IMR-90 (cell line): ENCODE measurements around the gene ACOD1.
"Not testable (repeated sequence)": the region's sequence is repeated elsewhere in the genome, so short reads cannot be mapped to it uniquely, and the experiment has no call there.

ENCODE experiments used
- CEBPB ChIP-seq: IDR thresholded peaks from 2 replicates; pipeline ENCODE4 v1.6.1; 2012; ENCODE audit warnings: low read depth, low read length, improper control_type of control experiment
- CHD1 ChIP-seq: IDR thresholded peaks from 2 replicates; pipeline ENCODE4 v1.6.1; 2012; ENCODE audit warnings: low read depth, low read length, improper control_type of control experiment
- FOS ChIP-seq: fragments of 150-350 bp; IDR thresholded peaks from 2 replicates; pipeline ENCODE4 v1.6.1; 2016; ENCODE audit warnings: low read depth, low read length
- MAZ ChIP-seq: IDR thresholded peaks from 2 replicates; pipeline ENCODE4 v1.6.1; 2012; ENCODE audit warnings: low read depth, mild to moderate bottlenecking, low read length, improper control_type of control experiment, moderate library complexity, borderline replicate concordance
- NFE2L2 ChIP-seq: fragments of 150-350 bp; IDR thresholded peaks from 2 replicates; pipeline ENCODE4 v1.6.1; 2016; ENCODE audit warnings: low read depth, mild to moderate bottlenecking, low read length
- POLR2A ChIP-seq: IDR thresholded peaks from 2 replicates; pipeline ENCODE4 v1.6.1; 2012; ENCODE audit warnings: mild to moderate bottlenecking, low read depth, low read length
- RAD21 ChIP-seq: IDR thresholded peaks from 2 replicates; pipeline ENCODE4 v1.6.1; 2012; ENCODE audit warnings: low read length, improper control_type of control experiment
- RCOR1 ChIP-seq: IDR thresholded peaks from 2 replicates; pipeline ENCODE4 v1.6.1; 2012; ENCODE audit warnings: mild to moderate bottlenecking, low read length, improper control_type of control experiment; ENCODE audit not compliant: insufficient replicate concordance
- RFX5 ChIP-seq: IDR thresholded peaks from 2 replicates; pipeline ENCODE4 v1.8.0; 2012; ENCODE audit warnings: low read depth, mild to moderate bottlenecking, low read length, moderate library complexity
- SMC3 ChIP-seq: fragments of 150-350 bp; IDR thresholded peaks from 2 replicates; pipeline ENCODE4 v1.6.1; 2016; ENCODE audit warnings: low read depth, mild to moderate bottlenecking, antibody characterized with exemption, low read length, moderate library complexity
- TF ChIP-seq, protein P1 (sequence below): conservative IDR thresholded peaks from 2 replicates; pipeline ENCODE4 v1.5.1; 2012; ENCODE audit warnings: mild to moderate bottlenecking, low read depth, low read length, improper control_type of control experiment

GRCh38 chr13:76899066-76899465 lies 49.2 kb upstream of the ACOD1 start:
- TF ChIP-seq, protein P1, sequence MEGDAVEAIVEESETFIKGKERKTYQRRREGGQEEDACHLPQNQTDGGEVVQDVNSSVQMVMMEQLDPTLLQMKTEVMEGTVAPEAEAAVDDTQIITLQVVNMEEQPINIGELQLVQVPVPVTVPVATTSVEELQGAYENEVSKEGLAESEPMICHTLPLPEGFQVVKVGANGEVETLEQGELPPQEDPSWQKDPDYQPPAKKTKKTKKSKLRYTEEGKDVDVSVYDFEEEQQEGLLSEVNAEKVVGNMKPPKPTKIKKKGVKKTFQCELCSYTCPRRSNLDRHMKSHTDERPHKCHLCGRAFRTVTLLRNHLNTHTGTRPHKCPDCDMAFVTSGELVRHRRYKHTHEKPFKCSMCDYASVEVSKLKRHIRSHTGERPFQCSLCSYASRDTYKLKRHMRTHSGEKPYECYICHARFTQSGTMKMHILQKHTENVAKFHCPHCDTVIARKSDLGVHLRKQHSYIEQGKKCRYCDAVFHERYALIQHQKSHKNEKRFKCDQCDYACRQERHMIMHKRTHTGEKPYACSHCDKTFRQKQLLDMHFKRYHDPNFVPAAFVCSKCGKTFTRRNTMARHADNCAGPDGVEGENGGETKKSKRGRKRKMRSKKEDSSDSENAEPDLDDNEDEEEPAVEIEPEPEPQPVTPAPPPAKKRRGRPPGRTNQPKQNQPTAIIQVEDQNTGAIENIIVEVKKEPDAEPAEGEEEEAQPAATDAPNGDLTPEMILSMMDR = not testable (repeated sequence)
- not testable (repeated sequence) for TF ChIP-seq POLR2A, CHD1, SMC3, RAD21, RCOR1, FOS, NFE2L2, MAZ, RFX5, CEBPB
